GM12865 (cell line): ENCODE results near the gene DENND1A.

Experiments
- DNase-seq: peaks from one replicate; pipeline ENCODE4 v3.0.0; 2010; ENCODE audit warnings: low read depth
- H3K4me3 ChIP-seq: 2 replicates; pipeline ENCODE4 v1.5.1; 2011; ENCODE audit warnings: mild to moderate bottlenecking, low read depth, low read length, control low read depth
- CTCF ChIP-seq: IDR thresholded peaks from 2 replicates; pipeline ENCODE4 v1.5.1; 2011; ENCODE audit warnings: low read length, control low read depth, low read depth, inconsistent platforms; ENCODE audit not compliant: insufficient read depth; ENCODE audit errors: missing control alignments

DENND1A gene

GRCh38 chr9:123411636-123412035 lies 518.3 kb downstream of the DENND1A start:
- TF ChIP-seq CTCF = no peak
- no peak for DNase-seq
- no peak overlapping the region for H3K4me3 ChIP-seq

GRCh38 chr9:123411191-123411590 lies 518.7 kb downstream of the DENND1A start:
- no peak overlapping the region for H3K4me3 ChIP-seq
- DNase-seq = no peak
- no peak for TF ChIP-seq CTCF

- TF ChIP-seq CTCF = no peak
- no peak for DNase-seq
- no peak overlapping the region for H3K4me3 ChIP-seq
These were observed 519.5 kb downstream of the DENND1A start for GRCh38 chr9:123410281-123410910.

GRCh38 chr9:123408313-123409262 lies 521.3 kb downstream of the DENND1A start:
- no peak overlapping the region for H3K4me3 ChIP-seq
- DNase-seq = no peak
- no peak for TF ChIP-seq CTCF

- H3K4me3 ChIP-seq = no peak overlapping the region
- DNase-seq = no peak
- no peak for TF ChIP-seq CTCF
These were observed 522.6 kb downstream of the DENND1A start for GRCh38 chr9:123407217-123407851.

- TF ChIP-seq CTCF = no peak
- no peak overlapping the region for H3K4me3 ChIP-seq
- no peak for DNase-seq
These were observed 523.2 kb downstream of the DENND1A start for GRCh38 chr9:123406691-123407216.
